Bladder microvascular endothelial cell (primary cell): ENCODE data around the gene KLRB1. TPM values are rescaled to one million over a fixed set of nuclear protein-coding genes. Genes with fewer than 3 reads are reported as not detected.

Experiments
- total RNA-seq: library from RNA; depleted of rRNA; stranded (reverse); fragments of >200 nt; gene quantifications from 2 replicates; pipeline ENCODE4 v1.2.3, GENCODE V29; 2014

Gene KLRB1
- not detected in 2 replicates for total RNA-seq

DNA sequence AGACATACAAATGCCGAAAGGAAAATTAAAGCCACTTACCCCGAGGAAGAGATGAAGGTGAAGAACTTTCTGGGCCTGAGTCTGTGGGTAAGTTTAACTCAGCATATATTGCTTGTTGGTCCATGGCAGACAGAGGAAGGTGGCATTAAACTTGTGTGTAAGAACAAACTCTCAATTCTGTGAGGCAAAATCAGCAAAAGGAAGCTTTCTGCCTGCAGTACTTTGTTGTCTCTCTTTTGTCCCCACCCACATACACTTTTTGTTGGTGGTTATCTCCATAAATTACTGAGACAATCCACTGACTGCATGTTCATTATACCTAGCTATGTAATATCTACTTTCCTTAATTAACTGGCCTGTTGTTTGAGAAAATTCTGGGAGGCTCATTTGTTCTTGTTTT lies at the start of gene KLRB1:
KLRB1 (minus strand) TSS at position 201 of the 400 bp plus-strand sequence; CDS start at position 124, 77 bp downstream.

Other genes with a start within 250 kb of the KLRB1 start
- 0.81 and 3.7 TPM in 2 replicates for gene CLEC2D, start 61.8 kb upstream of the KLRB1 start, total RNA-seq
- not detected in 2 replicates for gene CLECL1, start 125.2 kb upstream of the KLRB1 start, total RNA-seq
- 0.97 and 3.7 TPM in 2 replicates for gene CD69, start 153.0 kb upstream of the KLRB1 start, total RNA-seq
- 0.16 TPM in 1 of 2 replicates, not detected in the other for gene KLRF1, start 219.6 kb upstream of the KLRB1 start, total RNA-seq